HFF-Myc (cell line): ENCODE results near the gene NSUN2.
"Not testable (repeated sequence)": the region's sequence is repeated elsewhere in the genome, so short reads cannot be mapped to it uniquely, and the experiment has no call there.

Source experiments
- DNase-seq: peaks from one replicate; pipeline ENCODE4 v3.0.0-alpha.2; 2011; ENCODE audit warnings: low read depth; ENCODE audit errors: extremely low read depth
- H3K4me3 ChIP-seq: replicated peaks from 2 replicates; pipeline ENCODE4 v1.5.1; 2011; ENCODE audit warnings: low read depth, mild to moderate bottlenecking, control low read depth, low read length
- TF ChIP-seq, protein P1 (sequence below): IDR thresholded peaks from 2 replicates; pipeline ENCODE4 v1.5.1; 2012; ENCODE audit warnings: mild to moderate bottlenecking, low read depth, low read length, control low read depth; ENCODE audit errors: missing control alignments

Gene NSUN2

GRCh38 chr5:6649186-6649585 lies 16.3 kb upstream of the NSUN2 start:
- H3K4me3 ChIP-seq: no peak overlapping the region
- TF ChIP-seq, protein P1, sequence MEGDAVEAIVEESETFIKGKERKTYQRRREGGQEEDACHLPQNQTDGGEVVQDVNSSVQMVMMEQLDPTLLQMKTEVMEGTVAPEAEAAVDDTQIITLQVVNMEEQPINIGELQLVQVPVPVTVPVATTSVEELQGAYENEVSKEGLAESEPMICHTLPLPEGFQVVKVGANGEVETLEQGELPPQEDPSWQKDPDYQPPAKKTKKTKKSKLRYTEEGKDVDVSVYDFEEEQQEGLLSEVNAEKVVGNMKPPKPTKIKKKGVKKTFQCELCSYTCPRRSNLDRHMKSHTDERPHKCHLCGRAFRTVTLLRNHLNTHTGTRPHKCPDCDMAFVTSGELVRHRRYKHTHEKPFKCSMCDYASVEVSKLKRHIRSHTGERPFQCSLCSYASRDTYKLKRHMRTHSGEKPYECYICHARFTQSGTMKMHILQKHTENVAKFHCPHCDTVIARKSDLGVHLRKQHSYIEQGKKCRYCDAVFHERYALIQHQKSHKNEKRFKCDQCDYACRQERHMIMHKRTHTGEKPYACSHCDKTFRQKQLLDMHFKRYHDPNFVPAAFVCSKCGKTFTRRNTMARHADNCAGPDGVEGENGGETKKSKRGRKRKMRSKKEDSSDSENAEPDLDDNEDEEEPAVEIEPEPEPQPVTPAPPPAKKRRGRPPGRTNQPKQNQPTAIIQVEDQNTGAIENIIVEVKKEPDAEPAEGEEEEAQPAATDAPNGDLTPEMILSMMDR: no peak
- no peak for DNase-seq

- not testable (repeated sequence) for H3K4me3 ChIP-seq, DNase-seq
Observed at GRCh38 chr5:6645571-6646362, 12.9 kb upstream of the NSUN2 start.

DNA sequence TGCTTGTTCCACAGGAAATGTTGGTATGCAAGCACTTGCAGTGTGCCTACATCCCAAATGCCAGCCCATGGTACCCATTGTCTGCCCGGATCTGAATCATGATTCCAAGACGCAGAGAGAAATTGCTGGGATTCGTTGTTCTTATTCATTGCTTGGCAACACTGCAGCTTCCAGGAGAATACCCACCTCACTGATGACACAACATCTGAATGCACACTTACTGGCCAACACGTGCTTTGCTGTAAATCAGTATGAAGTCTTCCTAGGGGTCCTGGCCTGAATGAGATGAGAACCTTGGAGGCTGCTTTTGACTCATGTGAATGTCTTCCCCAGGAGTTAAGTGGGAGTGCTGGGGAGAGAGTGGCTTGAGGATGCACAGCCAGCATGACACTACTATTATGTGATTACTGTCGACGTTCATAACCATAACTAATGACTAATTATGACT lies 12.0 kb upstream of the NSUN2 start:
- TF ChIP-seq, protein P1: no peak
- DNase-seq: no peak
- no peak overlapping the region for H3K4me3 ChIP-seq

- H3K4me3 ChIP-seq: no peak overlapping the region
- no peak for DNase-seq
- TF ChIP-seq, protein P1: no peak
Observed at GRCh38 chr5:6642655-6643054, 9.8 kb upstream of the NSUN2 start.

DNA sequence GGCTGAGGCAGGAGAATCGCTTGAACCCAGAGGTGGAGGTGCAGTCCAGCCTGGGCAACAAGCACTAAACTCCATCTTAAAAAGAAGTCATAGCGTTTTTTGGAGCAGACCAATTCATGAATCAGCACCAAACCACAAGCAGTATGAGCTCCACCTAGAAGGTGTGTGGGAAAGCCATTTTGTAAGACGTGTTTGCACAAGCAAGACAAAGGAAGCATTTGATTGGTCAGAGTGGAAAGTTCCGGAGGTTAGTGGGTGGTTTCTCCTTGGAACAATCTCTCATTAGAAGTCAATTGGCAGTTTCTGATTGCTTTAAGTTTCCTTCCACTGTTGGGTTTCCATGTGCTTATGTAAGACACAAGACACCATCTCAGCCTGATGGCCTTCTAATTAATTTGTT lies 5.4 kb upstream of the NSUN2 start:
- DNase-seq: no peak
- H3K4me3 ChIP-seq: no peak overlapping the region
- TF ChIP-seq, protein P1: no peak

- no peak overlapping the region for H3K4me3 ChIP-seq
- TF ChIP-seq, protein P1: no peak
- DNase-seq: no peak
Observed at GRCh38 chr5:6637590-6637989, 4.7 kb upstream of the NSUN2 start.

DNA sequence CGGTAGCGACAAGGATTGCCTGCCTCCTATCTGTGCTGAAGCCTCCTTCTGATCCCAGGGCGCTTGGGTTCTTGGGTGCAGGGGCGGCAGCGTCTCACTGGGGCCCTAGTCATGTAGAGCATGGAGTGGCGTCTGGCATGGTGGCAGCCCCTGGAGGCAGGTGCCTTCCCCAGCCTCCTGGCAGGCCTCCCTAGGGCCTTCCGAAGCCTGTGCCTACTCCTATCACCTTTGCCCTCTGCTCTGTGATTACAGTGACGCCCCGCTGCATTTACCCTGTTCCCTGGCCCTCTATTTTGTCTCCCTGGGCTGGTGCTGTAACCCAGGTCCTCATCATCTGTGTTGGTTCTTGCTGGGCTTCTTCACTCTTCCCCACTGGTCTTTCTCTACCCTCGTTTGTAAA lies 4.2 kb upstream of the NSUN2 start:
- TF ChIP-seq, protein P1: no peak
- no peak for DNase-seq
- no peak overlapping the region for H3K4me3 ChIP-seq
